ENCODE results near the gene KCNQ5. TPM values are rescaled to one million over a fixed set of nuclear protein-coding genes. Genes with fewer than 3 reads are reported as not detected.

Gene KCNQ5
- total and polyA plus RNA-seq, 2 donors: 1.8 to 3.0 TPM

DNA sequence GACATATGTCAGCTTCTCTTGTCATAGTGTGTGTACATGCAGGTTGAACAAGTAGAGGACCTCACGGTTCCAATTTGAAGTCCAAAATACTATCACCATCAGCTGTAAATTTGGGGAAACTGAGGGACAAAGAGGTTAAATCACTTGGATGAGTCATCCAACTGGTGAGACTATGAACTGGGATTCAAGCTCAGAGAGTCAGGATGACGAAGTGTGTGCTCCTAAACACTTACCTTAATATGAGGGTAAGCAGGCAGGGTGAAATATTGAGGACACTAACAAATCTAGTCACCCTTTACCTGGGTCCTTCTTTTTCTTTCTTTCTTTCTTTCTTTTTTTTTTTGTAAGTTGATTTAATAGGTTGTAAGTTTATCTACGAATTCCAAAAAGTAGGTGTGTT is 198.3 kb downstream of the KCNQ5 start:
- no peaks in the 10 kb centered on the region for H3K36me3 ChIP-seq (ENCODE audit: insufficient read depth)
- no peak overlapping the region for H3K4me3 ChIP-seq (ENCODE audit: low read depth, low read length)
- H3K27ac ChIP-seq (ENCODE audit: low read depth): no peak overlapping the region
- H3K4me1 ChIP-seq (ENCODE audit: insufficient read depth): no peaks in the 10 kb centered on the region
- 59% methylated on average over 3 of the region's 3 CpGs for WGBS
- no peak for DNase-seq (ENCODE audit: extremely low spot score)

DNA sequence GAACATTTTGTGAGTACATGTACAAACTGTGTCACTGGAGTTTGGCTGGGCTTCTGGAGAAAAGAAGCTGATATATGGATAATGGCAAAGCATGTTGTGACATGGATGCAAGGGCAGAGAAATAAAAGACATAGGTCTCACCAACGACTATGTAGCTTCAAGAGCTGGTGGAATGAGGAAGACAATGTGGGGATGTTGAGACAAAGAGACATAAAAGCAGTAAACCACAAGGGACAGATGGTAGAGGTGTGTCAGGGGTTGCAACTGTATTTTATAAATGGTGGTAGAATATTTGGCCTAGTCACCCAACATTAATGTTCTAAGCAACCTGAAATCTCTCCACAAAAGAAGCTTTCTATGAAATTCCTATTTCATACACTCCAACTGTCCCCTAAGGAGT is 199.0 kb downstream of the KCNQ5 start:
- H3K27ac ChIP-seq (ENCODE audit: low read depth): no peak overlapping the region
- H3K36me3 ChIP-seq (ENCODE audit: insufficient read depth): no peaks in the 10 kb centered on the region
- H3K4me3 ChIP-seq (ENCODE audit: low read depth, low read length): no peak overlapping the region
- no peak for DNase-seq (ENCODE audit: extremely low spot score)
- no peaks in the 10 kb centered on the region for H3K4me1 ChIP-seq (ENCODE audit: insufficient read depth)
- 60% methylated on average over 1 of the region's 1 CpG for WGBS

DNA sequence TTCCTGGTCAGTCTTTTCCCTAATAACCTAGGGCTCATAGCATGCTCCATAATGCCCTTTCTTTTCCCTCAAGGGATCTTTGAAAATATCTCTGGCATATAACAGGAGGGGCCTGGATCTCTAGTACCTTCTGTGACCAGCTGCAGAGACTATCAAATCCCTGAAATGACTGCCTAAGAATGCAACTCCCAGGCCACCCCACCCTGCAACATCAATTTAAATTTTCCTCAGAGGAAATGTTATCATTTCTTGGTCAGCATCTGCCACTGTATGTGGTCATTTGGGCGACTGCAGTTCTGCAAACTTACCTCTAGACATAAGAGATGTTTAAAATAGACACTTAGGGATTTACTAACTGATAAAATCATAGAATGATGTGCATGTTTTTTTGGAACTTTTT is 200.2 kb downstream of the KCNQ5 start:
- Histone ChIP-seq H3K4me3 (ENCODE audit: low read depth, low read length) (no peak overlapping the region), H3K27ac (ENCODE audit: low read depth) (no peak overlapping the region), H3K36me3 (ENCODE audit: insufficient read depth) (no peaks in the 10 kb centered on the region), H3K4me1 (ENCODE audit: insufficient read depth) (no peaks in the 10 kb centered on the region)
- 75% methylated on average over 1 of the region's 1 CpG for WGBS
- DNase-seq (ENCODE audit: extremely low spot score): no peak

DNA sequence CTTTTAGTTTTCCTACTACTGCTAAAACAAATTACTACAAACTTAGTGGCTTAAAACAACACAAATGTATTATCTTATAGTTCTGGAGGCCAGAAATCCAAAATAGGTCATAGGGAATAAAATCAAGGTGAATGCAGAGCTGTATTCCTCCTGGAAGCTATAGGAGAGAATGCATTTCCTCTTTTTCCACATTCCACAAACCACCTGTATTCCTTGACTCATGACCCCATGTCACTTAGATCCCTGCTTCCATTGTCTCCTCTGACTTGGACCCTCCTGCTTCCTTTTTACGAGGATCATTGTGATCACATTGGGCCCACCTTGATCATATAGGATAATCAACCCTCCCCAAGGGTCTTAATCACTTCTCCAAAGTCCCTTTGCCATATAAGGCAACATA is 200.8 kb downstream of the KCNQ5 start:
- no peak for DNase-seq (ENCODE audit: extremely low spot score)
- no peaks in the 10 kb centered on the region for H3K4me1 ChIP-seq (ENCODE audit: insufficient read depth)
- no peaks in the 10 kb centered on the region for H3K36me3 ChIP-seq (ENCODE audit: insufficient read depth)
- 92% methylated on average over 1 of the region's 1 CpG for WGBS
- H3K27ac ChIP-seq (ENCODE audit: low read depth): no peak overlapping the region
- H3K4me3 ChIP-seq (ENCODE audit: low read depth, low read length): no peak overlapping the region

DNA sequence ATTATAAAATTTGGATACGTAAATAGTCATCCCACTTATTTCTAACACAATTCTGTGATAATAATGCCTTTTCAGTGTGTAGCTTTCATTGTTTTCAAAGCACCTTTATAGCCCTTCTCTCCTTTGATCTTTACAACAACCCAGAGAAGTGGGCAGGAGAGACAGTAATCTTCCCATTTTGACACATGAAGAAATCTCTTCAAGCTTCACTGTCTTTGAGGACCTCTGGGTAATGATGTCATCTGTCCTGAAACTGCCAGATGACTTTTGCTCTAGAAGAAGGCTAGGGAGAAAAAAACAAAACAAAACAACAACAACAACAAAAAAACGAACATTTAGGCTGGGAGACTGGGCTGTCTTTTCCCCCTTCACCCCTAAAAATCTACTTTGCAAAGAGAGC is 203.0 kb downstream of the KCNQ5 start:
- no peaks in the 10 kb centered on the region for H3K4me1 ChIP-seq (ENCODE audit: insufficient read depth)
- H3K27ac ChIP-seq (ENCODE audit: low read depth): no peak overlapping the region
- 69% methylated on average over 2 of the region's 2 CpGs for WGBS
- H3K4me3 ChIP-seq (ENCODE audit: low read depth, low read length): no peak overlapping the region
- no peak for DNase-seq (ENCODE audit: extremely low spot score)
- no peaks in the 10 kb centered on the region for H3K36me3 ChIP-seq (ENCODE audit: insufficient read depth)

DNA sequence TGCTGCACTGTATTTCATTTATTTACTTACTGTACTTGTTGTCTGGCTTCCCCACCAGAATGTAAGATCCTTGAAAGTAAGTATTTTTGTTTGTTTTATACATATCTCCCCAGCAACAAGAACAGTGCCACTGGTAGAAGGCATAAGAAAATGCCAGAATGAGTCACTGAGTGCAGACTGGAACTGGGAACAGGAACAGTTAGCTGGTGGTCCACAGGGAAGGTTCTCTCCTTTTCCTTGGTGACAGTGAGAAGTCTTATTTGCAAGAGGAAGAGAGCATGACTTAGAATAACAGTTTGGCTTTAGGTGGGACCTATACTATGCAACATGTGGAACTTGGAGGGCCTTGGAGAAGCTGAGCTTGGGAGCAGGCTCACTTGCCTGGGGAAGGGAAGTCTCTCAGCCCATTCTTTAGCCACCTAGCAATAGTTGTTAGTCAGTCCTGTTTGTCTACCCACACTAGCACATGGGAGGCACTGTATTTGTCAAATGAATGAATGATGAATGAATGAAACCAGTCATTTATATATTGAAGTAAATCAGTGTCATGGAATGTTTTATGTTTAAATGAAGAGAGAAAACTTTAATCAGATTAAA is 203.5 kb downstream of the KCNQ5 start:
- Histone ChIP-seq H3K36me3 (ENCODE audit: insufficient read depth) (no peaks in the 10 kb centered on the region), H3K4me1 (ENCODE audit: insufficient read depth) (no peaks in the 10 kb centered on the region), H3K27ac (ENCODE audit: low read depth) (no peak overlapping the region), H3K4me3 (ENCODE audit: low read depth, low read length) (no peak overlapping the region)
- no peak for DNase-seq (ENCODE audit: extremely low spot score)

DNA sequence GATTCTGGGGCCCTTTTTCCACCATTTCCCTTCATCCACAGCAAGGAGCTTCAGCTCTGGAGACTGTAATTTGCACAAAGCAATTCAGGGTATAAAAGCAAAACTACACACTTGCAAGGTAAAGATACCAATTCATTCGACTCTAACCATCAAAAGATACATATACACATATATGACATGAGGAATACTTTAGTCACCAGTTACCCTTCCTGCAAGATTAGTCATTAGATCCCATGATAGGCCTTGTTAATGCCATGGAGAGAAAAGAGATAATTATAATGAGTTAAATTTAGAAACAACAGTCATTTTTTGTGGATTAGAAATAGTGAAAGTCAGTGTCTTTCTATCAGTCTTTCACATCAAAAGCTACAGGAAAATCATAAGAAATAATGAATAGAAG is 204.2 kb downstream of the KCNQ5 start:
- WGBS: 81% methylated on average over 1 of the region's 1 CpG
- no peak overlapping the region for H3K4me3 ChIP-seq (ENCODE audit: low read depth, low read length)
- H3K27ac ChIP-seq (ENCODE audit: low read depth): no peak overlapping the region
- no peak for DNase-seq (ENCODE audit: extremely low spot score)
- H3K36me3 ChIP-seq (ENCODE audit: insufficient read depth): no peaks in the 10 kb centered on the region
- no peaks in the 10 kb centered on the region for H3K4me1 ChIP-seq (ENCODE audit: insufficient read depth)

DNA sequence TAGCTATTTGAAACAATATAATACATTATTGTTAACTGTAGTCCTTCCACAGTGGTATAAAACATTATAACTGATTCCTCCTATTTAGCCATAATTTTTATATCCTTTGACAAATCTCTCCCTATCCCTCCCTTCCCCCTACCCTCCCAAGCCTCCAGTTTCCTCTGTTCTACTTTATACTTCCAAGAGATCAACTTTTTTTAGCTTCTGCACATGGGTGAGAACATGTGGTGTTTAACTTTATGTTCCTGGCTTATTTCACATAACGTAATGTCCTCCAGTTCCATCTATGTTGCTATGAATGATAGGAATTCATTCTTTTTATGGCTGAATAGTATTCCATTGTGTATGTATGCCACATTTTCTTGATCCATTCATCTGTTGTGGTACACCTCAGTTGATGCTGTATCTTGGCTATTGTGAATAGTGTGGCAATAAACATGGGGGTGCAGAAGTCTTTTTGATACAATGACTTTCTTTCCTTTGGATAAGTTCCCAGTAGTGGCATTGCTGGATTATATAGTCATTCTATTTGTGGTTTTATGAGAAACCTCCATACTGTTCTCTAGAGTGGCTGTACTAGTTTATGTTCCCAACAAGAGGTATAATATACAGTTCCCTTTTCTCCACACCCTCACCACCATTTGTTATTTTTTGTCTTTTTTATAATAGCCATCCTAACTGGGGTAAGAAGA is 205.0 kb downstream of the KCNQ5 start:
- DNase-seq (ENCODE audit: extremely low spot score): no peak
- Histone ChIP-seq H3K4me1 (ENCODE audit: insufficient read depth) (no peaks in the 10 kb centered on the region), H3K27ac (ENCODE audit: low read depth) (no peak overlapping the region), H3K36me3 (ENCODE audit: insufficient read depth) (no peaks in the 10 kb centered on the region), H3K4me3 (ENCODE audit: low read depth, low read length) (no peak overlapping the region)
- 85% methylated on average over 1 of the region's 1 CpG for WGBS

DNA sequence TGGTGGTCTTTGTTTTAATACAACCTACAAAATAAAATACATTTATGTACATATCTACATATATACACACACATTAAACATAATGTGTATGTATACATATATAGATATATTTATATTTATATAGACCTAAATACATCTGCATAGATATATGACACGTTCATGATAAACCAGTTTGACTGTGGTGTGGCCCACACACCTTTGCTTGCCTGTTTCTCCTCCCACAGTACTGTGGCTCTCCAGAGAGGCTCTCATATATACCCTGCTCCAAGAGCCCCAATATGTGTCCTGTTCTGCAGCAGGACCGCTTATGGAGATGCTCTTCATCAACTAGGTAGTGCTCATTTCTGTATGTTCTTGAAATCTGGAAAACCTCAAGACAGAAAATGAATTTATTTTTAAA is 207.0 kb downstream of the KCNQ5 start:
- Histone ChIP-seq H3K4me3 (ENCODE audit: low read depth, low read length) (no peak overlapping the region), H3K27ac (ENCODE audit: low read depth) (no peak overlapping the region), H3K36me3 (ENCODE audit: insufficient read depth) (no peaks in the 10 kb centered on the region), H3K4me1 (ENCODE audit: insufficient read depth) (no peaks in the 10 kb centered on the region)
- WGBS: 74% methylated on average over 2 of the region's 2 CpGs
- no peak for DNase-seq (ENCODE audit: extremely low spot score)

DNA sequence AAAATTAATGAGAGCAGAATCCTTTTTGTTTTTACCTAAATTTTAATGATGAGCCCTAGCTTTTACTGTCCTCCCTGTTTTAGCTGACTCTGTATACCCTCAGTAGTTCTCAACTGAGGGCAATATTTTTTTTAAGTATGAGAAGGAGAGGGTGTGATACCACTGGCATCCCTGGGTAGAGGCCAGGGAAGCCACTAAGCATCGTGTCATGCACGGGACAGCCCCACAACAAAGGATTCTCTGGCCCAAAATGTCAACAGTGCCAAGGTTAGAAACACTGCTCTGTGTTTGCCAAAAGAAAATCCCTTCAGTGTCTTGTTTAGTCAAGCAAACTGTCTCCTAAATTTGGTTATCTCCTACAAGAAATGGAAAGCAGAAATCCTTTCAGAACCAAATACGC is 210.4 kb downstream of the KCNQ5 start:
- Histone ChIP-seq H3K27ac (ENCODE audit: low read depth) (no peak overlapping the region), H3K4me1 (ENCODE audit: insufficient read depth) (no peaks in the 10 kb centered on the region), H3K36me3 (ENCODE audit: insufficient read depth) (no peaks in the 10 kb centered on the region), H3K4me3 (ENCODE audit: low read depth, low read length) (no peak overlapping the region)
- DNase-seq (ENCODE audit: extremely low spot score): no peak
- WGBS: 28% methylated on average over 3 of the region's 3 CpGs

DNA sequence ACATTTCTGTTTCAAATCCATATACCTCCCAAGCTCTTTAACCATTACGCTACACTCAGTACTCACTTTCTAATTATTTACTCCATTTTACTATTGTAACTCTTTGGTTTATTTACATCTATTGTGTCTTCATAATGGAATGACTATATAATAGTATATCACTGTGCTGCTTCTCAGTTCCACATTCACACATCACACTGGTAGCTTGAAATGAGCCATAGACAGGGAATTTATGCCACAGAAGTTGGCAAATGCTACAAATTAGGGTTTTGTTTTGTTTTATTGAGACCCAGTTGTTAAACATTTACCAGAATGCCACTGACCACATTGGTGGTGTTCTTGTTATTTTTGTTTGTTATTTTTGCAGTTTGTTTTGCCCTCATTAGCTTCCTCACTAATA is 213.9 kb downstream of the KCNQ5 start:
- no peak for DNase-seq (ENCODE audit: extremely low spot score)
- no peaks in the 10 kb centered on the region for H3K36me3 ChIP-seq (ENCODE audit: insufficient read depth)
- no peaks in the 10 kb centered on the region for H3K4me1 ChIP-seq (ENCODE audit: insufficient read depth)
- no peak overlapping the region for H3K27ac ChIP-seq (ENCODE audit: low read depth)
- no peak overlapping the region for H3K4me3 ChIP-seq (ENCODE audit: low read depth, low read length)
- 93% methylated on average over 1 of the region's 1 CpG for WGBS

DNA sequence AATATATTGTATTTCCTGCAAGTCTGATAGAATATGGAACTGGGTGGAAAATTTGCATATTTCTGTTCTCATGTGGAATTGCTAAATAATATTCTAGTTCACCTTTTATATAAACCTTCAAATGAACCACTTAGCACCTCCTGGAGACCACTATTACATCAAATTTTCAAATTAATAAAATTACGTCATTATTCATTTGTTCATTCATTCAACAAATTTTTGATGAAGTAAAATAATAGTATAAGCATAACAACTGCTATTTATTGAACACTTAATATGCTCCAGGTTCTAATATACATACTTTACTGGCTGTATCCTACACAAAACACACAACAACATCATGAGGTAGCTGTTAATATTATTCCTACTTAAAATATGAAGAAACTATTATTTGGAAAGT is 215.1 kb downstream of the KCNQ5 start:
- Histone ChIP-seq H3K4me3 (ENCODE audit: low read depth, low read length) (no peak overlapping the region), H3K27ac (ENCODE audit: low read depth) (no peak overlapping the region), H3K36me3 (ENCODE audit: insufficient read depth) (no peaks in the 10 kb centered on the region), H3K4me1 (ENCODE audit: insufficient read depth) (no peaks in the 10 kb centered on the region)
- DNase-seq (ENCODE audit: extremely low spot score): no peak
- WGBS: 96% methylated on average over 1 of the region's 1 CpG

DNA sequence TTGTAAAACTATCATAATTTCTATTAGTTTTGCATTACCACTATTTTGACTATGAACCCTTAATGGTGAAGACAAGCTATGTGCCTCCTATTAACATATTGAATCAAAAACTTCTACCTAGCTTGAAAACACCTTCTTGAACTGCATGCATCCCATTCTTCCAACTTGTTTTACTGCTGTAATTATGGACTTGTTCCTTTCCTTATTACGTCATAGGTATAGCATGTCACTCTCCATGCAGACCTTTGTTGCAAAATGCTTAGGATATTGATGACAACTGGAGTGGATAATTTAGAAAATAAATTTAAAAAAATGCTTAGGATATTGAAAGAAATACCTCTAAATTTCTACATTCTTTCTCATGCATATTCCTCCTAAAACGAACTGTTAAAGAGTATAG is 219.3 kb downstream of the KCNQ5 start:
- H3K27ac ChIP-seq (ENCODE audit: low read depth): no peak overlapping the region
- DNase-seq (ENCODE audit: extremely low spot score): no peak
- H3K36me3 ChIP-seq (ENCODE audit: insufficient read depth): no peaks in the 10 kb centered on the region
- no peak overlapping the region for H3K4me3 ChIP-seq (ENCODE audit: low read depth, low read length)
- 88% methylated on average over 2 of the region's 2 CpGs for WGBS
- no peaks in the 10 kb centered on the region for H3K4me1 ChIP-seq (ENCODE audit: insufficient read depth)

DNA sequence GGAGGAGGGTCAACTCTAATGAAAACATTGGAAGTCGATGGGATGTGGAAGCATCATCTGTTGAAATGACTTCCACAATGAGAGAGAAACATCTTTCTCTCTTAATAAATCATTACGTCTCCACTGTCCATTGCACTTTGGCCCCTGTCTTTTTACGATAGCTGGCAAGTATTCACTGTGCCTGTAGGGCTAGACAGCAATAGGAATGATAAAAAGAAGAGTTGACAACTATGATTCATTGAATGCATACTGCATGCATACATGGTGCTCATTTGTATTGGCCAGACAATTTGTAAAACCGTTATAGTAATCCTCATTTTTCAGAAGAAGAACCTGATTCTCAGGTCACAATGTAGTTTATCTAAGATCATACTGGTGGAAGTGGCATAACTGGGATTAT is 220.3 kb downstream of the KCNQ5 start:
- 65% methylated on average over 4 of the region's 4 CpGs for WGBS
- Histone ChIP-seq H3K4me1 (ENCODE audit: insufficient read depth) (no peaks in the 10 kb centered on the region), H3K4me3 (ENCODE audit: low read depth, low read length) (no peak overlapping the region), H3K27ac (ENCODE audit: low read depth) (no peak overlapping the region), H3K36me3 (ENCODE audit: insufficient read depth) (no peaks in the 10 kb centered on the region)
- DNase-seq (ENCODE audit: extremely low spot score): no peak

DNA sequence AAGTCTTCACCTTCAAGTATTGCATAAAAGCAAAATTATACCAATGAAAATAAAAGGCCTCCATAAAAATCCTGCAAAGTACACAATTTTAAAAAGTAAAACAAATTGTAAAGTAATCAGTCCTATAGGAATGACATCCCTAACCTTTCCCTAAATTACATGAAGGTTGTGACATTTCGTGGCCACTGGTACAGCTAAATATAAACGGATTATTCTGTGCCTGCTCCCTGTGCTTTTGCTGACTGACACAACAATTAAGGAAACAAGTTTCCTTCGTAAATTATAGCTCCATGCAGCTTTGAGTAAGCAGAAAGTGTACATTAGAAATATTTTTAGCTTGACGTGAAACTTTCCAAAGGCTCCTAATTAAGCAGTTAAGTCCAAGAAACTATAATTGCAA is 222.8 kb downstream of the KCNQ5 start:
- no peaks in the 10 kb centered on the region for H3K36me3 ChIP-seq (ENCODE audit: insufficient read depth)
- 65% methylated on average over 4 of the region's 4 CpGs for whole genome bisulfite sequencing
- no peaks in the 10 kb centered on the region for H3K4me1 ChIP-seq (ENCODE audit: insufficient read depth)
- DNase-seq (ENCODE audit: extremely low spot score): no peak
- H3K27ac ChIP-seq (ENCODE audit: low read depth): no peak overlapping the region
- H3K4me3 ChIP-seq (ENCODE audit: low read depth, low read length): no peak overlapping the region

Measured in urinary bladder (tissue), 4 donors.